ENCODE data around the gene PPP6R2. TPM values are rescaled to one million over a fixed set of nuclear protein-coding genes. Genes with fewer than 3 reads are reported as not detected.

Gene PPP6R2
- total and polyA plus RNA-seq, 2 donors = 45.4 to 45.7 TPM

DNA sequence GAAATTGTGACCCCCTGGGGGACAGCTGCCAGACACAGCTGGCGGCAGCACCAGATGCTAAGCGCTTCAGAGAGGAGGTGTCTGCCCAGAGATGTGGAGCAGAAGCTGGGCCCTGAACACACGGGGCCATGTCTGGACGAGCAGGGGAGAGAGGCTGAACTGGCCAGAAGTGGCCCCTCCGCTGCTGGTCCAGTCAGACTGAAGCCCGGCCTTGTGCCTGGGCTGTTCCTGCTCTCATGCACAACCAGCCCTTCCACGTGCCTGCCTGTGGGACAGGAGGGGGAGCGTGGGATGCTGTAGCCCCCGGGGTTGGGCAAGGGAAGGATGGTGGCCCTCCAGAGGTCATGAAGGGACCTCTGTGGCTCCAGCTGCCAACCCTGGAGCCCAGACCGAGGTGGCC, 140.0 kb downstream of the PPP6R2 start:
- H3K4me3 ChIP-seq (ENCODE audit: low read length in 2 of 2) = no peak overlapping the region
- H3K27ac ChIP-seq (ENCODE audit: low read depth in 1 of 2, low read length in 1 of 2) = no peak overlapping the region
- no peaks in the 10 kb centered on the region for H3K9me3 ChIP-seq (ENCODE audit: control insufficient read depth in 2 of 2, insufficient read depth in 1 of 2, low read length in 1 of 2)
- H3K4me1 ChIP-seq (ENCODE audit: control insufficient read depth in 2 of 2, insufficient read depth in 2 of 2, low read length in 2 of 2) = peaks cover 8 to 18% of the 10 kb centered on the region in 2 donors
- 97% methylated on average over 10 of the region's 10 CpGs for WGBS
- H3K27me3 ChIP-seq (ENCODE audit: control insufficient read depth in 2 of 2, insufficient read depth in 1 of 2, low read length in 1 of 2) = peaks cover 37 to 70% of the 10 kb centered on the region in 2 donors
- no peaks in the 10 kb centered on the region for H3K36me3 ChIP-seq (ENCODE audit: control insufficient read depth in 2 of 2, insufficient read depth in 2 of 2, low read length in 1 of 2)
- no peak for DNase-seq (ENCODE audit: low read depth in 6 of 9, low spot score in 9 of 9)

DNA sequence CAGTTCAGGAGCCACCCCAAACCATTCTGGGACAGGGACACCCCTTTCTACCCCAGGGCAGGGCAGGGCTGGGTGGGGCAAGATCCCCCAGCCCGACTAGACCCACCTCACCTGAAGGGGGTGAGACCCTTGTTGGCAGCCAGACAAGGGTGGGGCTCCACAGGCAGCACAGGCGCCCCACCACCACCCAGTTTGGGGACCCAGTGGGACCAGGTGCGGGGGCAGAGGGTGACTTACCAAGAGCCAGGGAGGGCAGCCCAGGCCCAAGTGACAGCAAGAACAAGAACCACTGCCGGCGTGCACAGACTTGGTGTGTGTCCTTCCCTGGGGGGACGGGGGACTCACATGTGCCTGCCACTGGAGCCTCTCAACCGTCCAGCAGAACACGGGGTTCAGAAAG, 140.4 kb downstream of the PPP6R2 start:
- Histone ChIP-seq H3K4me3 (ENCODE audit: low read length in 2 of 2) (no peak overlapping the region), H3K4me1 (ENCODE audit: control insufficient read depth in 2 of 2, insufficient read depth in 2 of 2, low read length in 2 of 2) (peaks cover 8 to 18% of the 10 kb centered on the region in 2 donors), H3K9me3 (ENCODE audit: control insufficient read depth in 2 of 2, insufficient read depth in 1 of 2, low read length in 1 of 2) (no peaks in the 10 kb centered on the region), H3K36me3 (ENCODE audit: control insufficient read depth in 2 of 2, insufficient read depth in 2 of 2, low read length in 1 of 2) (no peaks in the 10 kb centered on the region), H3K27me3 (ENCODE audit: control insufficient read depth in 2 of 2, insufficient read depth in 1 of 2, low read length in 1 of 2) (peaks cover 37 to 67% of the 10 kb centered on the region in 2 donors), H3K27ac (ENCODE audit: low read depth in 1 of 2, low read length in 1 of 2) (no peak overlapping the region)
- no peak for DNase-seq (ENCODE audit: low read depth in 6 of 9, low spot score in 9 of 9)
- 94% methylated on average over 8 of the region's 8 CpGs for WGBS

- Histone ChIP-seq H3K36me3 (ENCODE audit: control insufficient read depth in 2 of 2, insufficient read depth in 2 of 2, low read length in 1 of 2) (no peaks in the 10 kb centered on the region), H3K4me1 (ENCODE audit: control insufficient read depth in 2 of 2, insufficient read depth in 2 of 2, low read length in 2 of 2) (peaks cover 8 to 18% of the 10 kb centered on the region in 2 donors), H3K27me3 (ENCODE audit: control insufficient read depth in 2 of 2, insufficient read depth in 1 of 2, low read length in 1 of 2) (peaks cover 37 to 61% of the 10 kb centered on the region in 2 donors), H3K9me3 (ENCODE audit: control insufficient read depth in 2 of 2, insufficient read depth in 1 of 2, low read length in 1 of 2) (no peaks in the 10 kb centered on the region), H3K27ac (ENCODE audit: low read depth in 1 of 2, low read length in 1 of 2) (no peak overlapping the region), H3K4me3 (ENCODE audit: low read length in 2 of 2) (no peak overlapping the region)
- no peak for DNase-seq (ENCODE audit: low read depth in 6 of 9, low spot score in 9 of 9)
- 94% methylated on average over 31 of the region's 31 CpGs for WGBS
Measured at GRCh38 chr22:50483977-50484853, 141.1 kb downstream of the PPP6R2 start.

DNA sequence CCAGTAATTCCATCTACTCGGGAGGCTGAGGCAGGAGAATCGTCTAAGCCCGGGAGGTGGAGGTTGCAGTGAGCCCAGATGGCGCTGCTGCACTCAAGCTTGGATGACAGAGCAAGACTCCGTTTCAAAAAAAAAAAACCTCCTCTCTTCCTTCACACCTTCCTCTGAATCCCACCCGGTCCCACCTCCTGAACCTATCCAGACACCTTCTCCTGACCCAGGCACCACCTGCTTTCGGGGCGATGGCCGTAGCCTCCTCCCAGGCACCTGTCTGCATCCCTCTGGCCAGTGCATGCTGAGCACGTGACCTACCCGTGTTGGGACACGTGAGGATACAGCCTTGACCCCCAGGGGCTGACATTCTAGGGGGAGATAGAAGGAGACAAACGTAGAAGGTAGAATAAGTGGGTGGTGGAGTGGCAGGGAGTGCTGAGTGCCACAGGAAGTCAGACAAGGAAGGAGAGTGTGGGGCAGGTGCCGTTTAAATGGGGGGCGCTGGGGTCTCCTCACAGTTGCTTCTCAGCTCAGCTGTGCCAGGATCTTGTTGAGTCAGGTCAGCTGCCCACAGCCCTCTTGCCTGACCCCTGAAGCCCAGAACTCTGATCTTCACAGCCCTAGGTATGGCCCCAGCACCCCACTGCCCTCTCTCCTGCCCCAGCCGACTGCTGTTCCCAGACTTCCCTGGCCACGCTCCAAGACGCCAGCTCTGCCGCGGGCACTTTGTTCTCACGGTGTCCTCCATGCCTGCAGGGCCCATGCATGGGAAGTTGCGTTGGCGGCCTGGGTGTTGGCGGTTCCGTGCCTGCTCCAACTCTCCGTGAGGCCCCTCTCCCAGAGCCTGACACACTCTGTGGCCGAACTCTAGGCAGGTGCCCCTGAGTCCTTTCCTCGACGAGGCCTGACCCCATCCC, 142.3 kb downstream of the PPP6R2 start:
- no peak overlapping the region for H3K27ac ChIP-seq (ENCODE audit: low read depth in 1 of 2, low read length in 1 of 2)
- 75% methylated on average over 29 of the region's 29 CpGs for WGBS
- no peaks in the 10 kb centered on the region for H3K36me3 ChIP-seq (ENCODE audit: control insufficient read depth in 2 of 2, insufficient read depth in 2 of 2, low read length in 1 of 2)
- H3K4me1 ChIP-seq (ENCODE audit: control insufficient read depth in 2 of 2, insufficient read depth in 2 of 2, low read length in 2 of 2) = peaks cover 8 to 18% of the 10 kb centered on the region in 2 donors
- no peaks in the 10 kb centered on the region for H3K9me3 ChIP-seq (ENCODE audit: control insufficient read depth in 2 of 2, insufficient read depth in 1 of 2, low read length in 1 of 2)
- H3K27me3 ChIP-seq (ENCODE audit: control insufficient read depth in 2 of 2, insufficient read depth in 1 of 2, low read length in 1 of 2) = peaks cover 28 to 49% of the 10 kb centered on the region in 2 donors
- no peak for DNase-seq (ENCODE audit: low read depth in 6 of 9, low spot score in 9 of 9)
- H3K4me3 ChIP-seq (ENCODE audit: low read length in 2 of 2) = no peak overlapping the region

DNA sequence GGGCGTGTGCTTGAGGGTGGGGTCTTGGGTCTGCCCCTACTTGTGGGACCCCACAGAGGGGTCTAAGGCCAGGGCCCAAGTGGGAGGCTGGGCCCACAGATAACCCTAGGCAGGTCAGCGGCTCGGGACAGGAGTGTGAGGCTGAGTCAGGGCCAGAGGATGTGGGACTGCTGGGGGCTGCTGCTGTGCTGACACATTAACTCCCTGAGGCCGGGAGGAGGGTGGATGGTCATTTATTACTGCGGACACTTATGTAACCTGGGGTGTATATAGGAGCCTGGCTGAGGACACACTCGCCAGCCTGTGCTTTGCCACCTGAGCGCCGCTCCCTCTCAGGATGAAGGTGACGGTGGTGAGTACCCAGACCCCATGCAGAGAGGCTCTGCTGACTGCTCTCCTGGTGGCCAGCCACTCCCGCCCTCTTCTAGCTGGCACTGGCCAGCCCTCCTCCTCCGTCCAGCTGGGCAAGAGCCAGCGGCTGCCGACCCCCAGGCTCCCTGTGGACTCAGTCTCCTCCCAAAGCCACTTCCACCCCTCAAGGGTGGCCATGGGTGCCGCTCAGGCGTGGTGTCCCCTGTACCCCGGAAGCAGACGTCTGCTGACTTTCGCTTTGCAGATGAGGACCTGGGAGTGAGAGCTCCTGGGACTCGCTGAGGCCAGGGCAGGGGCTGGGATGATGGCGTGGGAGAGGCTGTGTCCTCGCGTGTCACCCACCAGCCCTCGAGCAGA, 143.6 kb downstream of the PPP6R2 start, which contains the start of gene MIOX:
MIOX (plus strand) TSS at position 299 of the 729 bp plus-strand sequence; CDS start at position 338, 39 bp downstream.
- H3K4me1 ChIP-seq (ENCODE audit: control insufficient read depth in 2 of 2, insufficient read depth in 2 of 2, low read length in 2 of 2) = peaks cover 8 to 19% of the 10 kb centered on the region in 2 donors
- H3K9me3 ChIP-seq (ENCODE audit: control insufficient read depth in 2 of 2, insufficient read depth in 1 of 2, low read length in 1 of 2) = no peaks in the 10 kb centered on the region
- no peak within 1 kb of the TSS for H3K27ac ChIP-seq (ENCODE audit: low read depth in 1 of 2, low read length in 1 of 2)
- WGBS = 95% methylated on average over 23 of the region's 23 CpGs
- no peak for DNase-seq (ENCODE audit: low read depth in 6 of 9, low spot score in 9 of 9)
- H3K27me3 ChIP-seq (ENCODE audit: control insufficient read depth in 2 of 2, insufficient read depth in 1 of 2, low read length in 1 of 2) = peaks cover 16 to 42% of the 10 kb centered on the region in 2 donors
- H3K4me3 ChIP-seq (ENCODE audit: low read length in 2 of 2) = no peak within 1 kb of the TSS
- no peaks in the 10 kb centered on the region for H3K36me3 ChIP-seq (ENCODE audit: control insufficient read depth in 2 of 2, insufficient read depth in 2 of 2, low read length in 1 of 2)

- no peak for DNase-seq (ENCODE audit: low read depth in 6 of 9, low spot score in 9 of 9)
- Histone ChIP-seq H3K36me3 (ENCODE audit: control insufficient read depth in 2 of 2, insufficient read depth in 2 of 2, low read length in 1 of 2) (no peaks in the 10 kb centered on the region), H3K27me3 (ENCODE audit: control insufficient read depth in 2 of 2, insufficient read depth in 1 of 2, low read length in 1 of 2) (peaks cover 10 to 35% of the 10 kb centered on the region in 2 donors), H3K4me1 (ENCODE audit: control insufficient read depth in 2 of 2, insufficient read depth in 2 of 2, low read length in 2 of 2) (peaks cover 2 to 11% of the 10 kb centered on the region in 2 donors), H3K27ac (ENCODE audit: low read depth in 1 of 2, low read length in 1 of 2) (no peak overlapping the region), H3K9me3 (ENCODE audit: control insufficient read depth in 2 of 2, insufficient read depth in 1 of 2, low read length in 1 of 2) (no peaks in the 10 kb centered on the region), H3K4me3 (ENCODE audit: low read length in 2 of 2) (no peak overlapping the region)
- WGBS = 94% methylated on average over 23 of the region's 23 CpGs
Measured at GRCh38 chr22:50487290-50488005, 144.3 kb downstream of the PPP6R2 start.

DNA sequence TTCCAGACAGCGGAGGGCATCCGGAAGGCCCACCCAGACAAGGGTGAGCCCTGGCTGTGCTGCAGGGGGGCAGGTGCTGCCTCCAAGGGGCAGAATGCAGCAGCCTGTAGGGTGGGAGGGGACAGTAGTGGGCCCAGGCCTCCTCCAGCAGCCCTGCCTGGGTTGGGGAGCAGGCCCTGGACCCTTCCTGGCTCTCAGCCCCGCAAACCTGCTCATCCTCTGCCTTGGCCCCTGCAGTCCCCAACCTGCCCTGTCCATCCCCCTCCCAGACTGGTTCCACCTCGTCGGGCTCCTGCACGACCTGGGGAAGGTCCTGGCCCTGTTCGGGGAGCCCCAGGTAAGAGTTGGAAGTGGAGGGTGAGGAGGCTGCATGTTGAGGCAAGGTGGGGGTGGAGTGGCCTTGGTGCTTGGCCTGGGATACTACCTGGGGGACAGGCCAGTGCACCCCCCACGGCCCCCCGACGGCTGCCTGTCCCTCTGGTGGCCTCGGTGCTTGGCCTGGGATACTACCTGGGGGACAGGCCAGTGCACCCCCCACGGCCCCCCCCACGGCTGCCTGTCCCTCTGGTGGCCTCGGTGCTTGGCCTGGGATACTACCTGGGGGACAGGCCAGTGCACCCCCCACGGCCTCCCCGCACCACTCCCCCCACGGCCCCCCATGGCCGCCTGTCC, 145.0 kb downstream of the PPP6R2 start:
- no peak for DNase-seq (ENCODE audit: low read depth in 6 of 9, low spot score in 9 of 9)
- 93% methylated on average over 18 of the region's 18 CpGs for WGBS

DNA sequence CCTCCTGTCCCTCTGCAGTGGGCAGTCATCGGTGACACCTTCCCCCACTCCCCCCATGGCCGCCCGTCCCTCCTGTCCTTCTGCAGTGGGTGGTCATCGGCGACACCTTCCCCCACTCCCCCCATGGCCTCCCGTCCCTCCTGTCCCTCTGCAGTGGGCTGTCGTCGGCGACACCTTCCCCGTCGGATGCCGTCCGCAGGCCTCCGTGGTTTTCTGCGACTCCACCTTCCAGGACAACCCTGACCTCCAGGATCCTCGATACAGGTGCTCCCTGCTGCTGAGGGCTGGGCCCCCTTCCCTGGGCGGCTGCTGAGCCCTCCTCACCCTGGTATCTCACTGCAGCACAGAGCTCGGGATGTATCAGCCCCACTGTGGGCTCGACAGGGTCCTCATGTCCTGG, 145.8 kb downstream of the PPP6R2 start:
- H3K27ac ChIP-seq (ENCODE audit: low read depth in 1 of 2, low read length in 1 of 2) = no peak overlapping the region
- H3K4me3 ChIP-seq (ENCODE audit: low read length in 2 of 2) = no peak overlapping the region
- no peak for DNase-seq (ENCODE audit: low read depth in 6 of 9, low spot score in 9 of 9)
- 95% methylated on average over 19 of the region's 19 CpGs for WGBS
- H3K36me3 ChIP-seq (ENCODE audit: control insufficient read depth in 2 of 2, insufficient read depth in 2 of 2, low read length in 1 of 2) = no peaks in the 10 kb centered on the region
- H3K27me3 ChIP-seq (ENCODE audit: control insufficient read depth in 2 of 2, insufficient read depth in 1 of 2, low read length in 1 of 2) = peaks cover 0 to 21% of the 10 kb centered on the region in 2 donors
- no peaks in the 10 kb centered on the region for H3K9me3 ChIP-seq (ENCODE audit: control insufficient read depth in 2 of 2, insufficient read depth in 1 of 2, low read length in 1 of 2)
- H3K4me1 ChIP-seq (ENCODE audit: control insufficient read depth in 2 of 2, insufficient read depth in 2 of 2, low read length in 2 of 2) = peaks cover 2 to 11% of the 10 kb centered on the region in 2 donors

More for the DNA sequence above, 145.0 kb downstream of the PPP6R2 start:
- Histone ChIP-seq H3K36me3 (ENCODE audit: control insufficient read depth in 2 of 2, insufficient read depth in 2 of 2, low read length in 1 of 2) (no peaks in the 10 kb centered on the region), H3K4me3 (ENCODE audit: low read length in 2 of 2) (no peak overlapping the region), H3K9me3 (ENCODE audit: control insufficient read depth in 2 of 2, insufficient read depth in 1 of 2, low read length in 1 of 2) (no peaks in the 10 kb centered on the region), H3K27me3 (ENCODE audit: control insufficient read depth in 2 of 2, insufficient read depth in 1 of 2, low read length in 1 of 2) (peaks cover 3 to 28% of the 10 kb centered on the region in 2 donors), H3K4me1 (ENCODE audit: control insufficient read depth in 2 of 2, insufficient read depth in 2 of 2, low read length in 2 of 2) (peaks cover 2 to 11% of the 10 kb centered on the region in 2 donors), H3K27ac (ENCODE audit: low read depth in 1 of 2, low read length in 1 of 2) (no peak overlapping the region)

Measured in thymus (tissue), 11 donors.